ENCODE results near the gene ASPSCR1.

The ASPSCR1 gene

GRCh38 chr17:82056729-82057621, 79.5 kb downstream of the ASPSCR1 start:
- DNase-seq = peak; percentile 9

- peak; percentile 2 for DNase-seq
Measured at GRCh38 chr17:82058230-82058854, 80.9 kb downstream of the ASPSCR1 start.

- no peak for DNase-seq
Measured at GRCh38 chr17:82058855-82059249, 81.4 kb downstream of the ASPSCR1 start.

- peak; percentile 2 for DNase-seq
Measured at GRCh38 chr17:82059272-82060000, 82.0 kb downstream of the ASPSCR1 start.

- DNase-seq = no peak
Measured at GRCh38 chr17:82060001-82060380, 82.6 kb downstream of the ASPSCR1 start.

- DNase-seq = no peak
Measured at GRCh38 chr17:82060614-82061013, 83.2 kb downstream of the ASPSCR1 start.

- DNase-seq = peak; percentile 2
Measured at GRCh38 chr17:82061047-82061925, 83.9 kb downstream of the ASPSCR1 start.

- no peak for DNase-seq
Measured at GRCh38 chr17:82062076-82062983, 84.9 kb downstream of the ASPSCR1 start.

- DNase-seq = no peak
Measured at GRCh38 chr17:82062984-82063368, 85.5 kb downstream of the ASPSCR1 start.

- no peak for DNase-seq
Measured at GRCh38 chr17:82063424-82064415, 86.3 kb downstream of the ASPSCR1 start.

- peak; percentile 8 for DNase-seq
Measured at GRCh38 chr17:82064433-82065192, 87.2 kb downstream of the ASPSCR1 start.

- DNase-seq = peak; percentile 43
Measured at GRCh38 chr17:82065193-82065637, 87.8 kb downstream of the ASPSCR1 start.

GRCh38 chr17:82065638-82066303, 88.3 kb downstream of the ASPSCR1 start, which contains the start of gene DUS1L:
Gene DUS1L, minus strand, starts transcription at chr17:82065804. Its CDS starts 745 bp downstream, at chr17:82065059.
- DNase-seq = peak; percentile 74

Measured in stimulated activated CD4-positive, alpha-beta T cell treated with anti-CD3 and anti-CD28 coated beads, Interleukin-4, amount 100 ng/mL, for 1 hour (primary cell).